CD4-positive, alpha-beta T cell (primary cell): Measurements from ENCODE around the gene ACAD9. TPM values are rescaled to one million over a fixed set of nuclear protein-coding genes. Genes with fewer than 3 reads are reported as not detected.
A peak's percentile ranks its signal among the peaks of the same experiment; 100 is the strongest.
"Not testable (repeated sequence)": the region's sequence is repeated elsewhere in the genome, so short reads cannot be mapped to it uniquely, and the experiment has no call there.

Source experiments
- ATAC-seq: fragments of 200-7000 bp; cut with Tn5 transposase; one replicate; pipeline ENCODE4 v1.10.0; 2022; ENCODE audit warnings: mild to moderate bottlenecking; ENCODE audit not compliant: poor library complexity
- CTCF ChIA-PET: fragments of 350-600 bp; sonication (Branson Sonifier 250); formaldehyde crosslinking; loops from one replicate; lab custom pipeline; 2021; ENCODE audit warnings: antibody characterized with exemption, inconsistent platforms; lab: Charles Lee
- POLR2A ChIA-PET: fragments of 350-600 bp; sonication (Branson Sonifier 250); formaldehyde crosslinking; loops from one replicate; lab custom pipeline; 2021; ENCODE audit warnings: antibody characterized with exemption, inconsistent platforms; lab: Charles Lee
- DNase-seq, 14 experiments: peaks; one replicate each; pipeline ENCODE4 v3.0.0-alpha.2; 2013 to 2020; ENCODE audit warnings: mixed read lengths in 2 of 14
- H3K27ac ChIP-seq, 2 donors: one replicate each; pipeline versions ENCODE4 v1.5.1 to v1.7.0; 2013; ENCODE audit warnings: low read length in 2 of 2, low read depth in 1 of 2, mild to moderate bottlenecking in 1 of 2
- H3K27me3 ChIP-seq, 2 experiments: 1 replicate in 1 of 2; 2 replicates in 1 of 2; pipeline versions ENCODE4 v1.6.1 to v1.7.0; 2013; ENCODE audit warnings: low read length in 2 of 2, control low read depth in 1 of 2, mild to moderate bottlenecking in 1 of 2, moderate library complexity in 1 of 2; ENCODE audit not compliant: insufficient read depth in 2 of 2, control insufficient read depth in 1 of 2
- H3K36me3 ChIP-seq: one replicate; pipeline ENCODE4 v1.6.1; 2013; ENCODE audit warnings: low read length, control low read depth; ENCODE audit not compliant: insufficient read depth
- H3K4me1 ChIP-seq: one replicate; pipeline ENCODE4 v1.6.1; 2013; ENCODE audit warnings: low read length, control low read depth; ENCODE audit not compliant: insufficient read depth
- H3K4me3 ChIP-seq: one replicate; pipeline ENCODE4 v1.5.1; 2013; ENCODE audit warnings: mild to moderate bottlenecking, low read length, moderate library complexity
- H3K9me3 ChIP-seq, 2 experiments: 1 replicate in 1 of 2; 2 replicates in 1 of 2; pipeline versions ENCODE4 v1.6.1 to v1.7.0; 2013; ENCODE audit warnings: low read length in 2 of 2, mild to moderate bottlenecking in 2 of 2, control low read depth in 1 of 2, moderate library complexity in 1 of 2; ENCODE audit not compliant: control insufficient read depth in 1 of 2, insufficient read depth in 1 of 2
- H3K27ac Mint-ChIP-seq: one replicate; pipeline ENCODE4 v1.8.0; 2020; ENCODE audit warnings: mixed read lengths
- H3K27me3 Mint-ChIP-seq: one replicate; pipeline ENCODE4 v1.8.0; 2021; ENCODE audit warnings: mixed read lengths
- H3K36me3 Mint-ChIP-seq: one replicate; pipeline ENCODE4 v1.8.0; 2021; ENCODE audit warnings: low read depth, mixed read lengths
- H3K4me1 Mint-ChIP-seq: one replicate; pipeline ENCODE4 v1.8.0; 2021; ENCODE audit warnings: low read depth, mixed read lengths
- H3K4me3 Mint-ChIP-seq: one replicate; pipeline ENCODE4 v1.8.0; 2020; ENCODE audit warnings: mild to moderate bottlenecking, mixed read lengths
- H3K9me3 Mint-ChIP-seq: one replicate; pipeline ENCODE4 v1.8.0; 2020; ENCODE audit warnings: mixed read lengths
- intact Hi-C, 2 experiments: fragments of 100-400 bp; cut with DNase I in 1 of 2; cut with micrococcal nuclease in 1 of 2; formaldehyde crosslinking; loops; one replicate each; pipeline versions ENCODE4 v1.15.1 to v1.9.0; 2023 to 2025; cut with DNase I, micrococcal nuclease
- total RNA-seq, 174 experiments: library from RNA in 2 of 174; stranded (reverse) in 2 of 174; gene quantifications; one replicate each; pipeline ENCODE4 v1.2.3 and lab custom pipeline; 2021 to 2026
- TF ChIP-seq, protein P1 (sequence below): fragments of 200-600 bp; IDR thresholded peaks from one replicate; pipeline ENCODE4 v1.8.0; 2022; ENCODE audit warnings: antibody characterized with exemption, mild to moderate bottlenecking

Gene ACAD9
- total RNA-seq, 2 experiments from 2014 or later = 64.8 to 71.6 TPM

DNA sequence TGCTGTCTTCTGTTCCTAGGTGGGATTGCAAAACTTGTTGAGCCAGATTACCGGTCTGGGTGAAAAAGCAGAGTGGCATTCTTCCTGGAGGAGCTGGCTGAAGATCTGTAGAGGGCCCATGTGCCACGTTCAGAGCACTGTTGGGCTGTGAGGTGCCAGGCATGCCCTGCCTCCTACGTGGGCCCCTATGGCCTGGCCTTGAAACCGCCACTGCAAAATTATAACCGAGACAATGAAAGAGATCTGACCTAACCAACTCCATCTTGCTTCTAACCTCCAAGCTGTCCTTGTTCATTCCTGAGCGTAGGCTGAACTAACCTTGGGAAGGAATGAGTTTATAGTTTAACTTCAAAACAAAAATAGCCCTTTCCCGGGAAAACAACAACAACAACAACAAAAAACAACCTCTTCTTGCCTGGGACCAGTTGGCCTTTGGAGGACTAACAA is 1.4 kb upstream of the ACAD9 start:
- no peaks in the 10 kb centered on the region for H3K9me3 ChIP-seq
- no peak for ATAC-seq
- intact Hi-C loops = loop anchor here (2.0 to 5.0 kb wide), 7 partner anchors 153 to 399 kb away; partner anchors contain the start of genes COPG1 (in 2 of the 2), CNBP (in 1 of the 2) and RPN1 (in 1 of the 2)
- Mint-ChIP-seq H3K4me3 (peak overlapping the region; percentile 55), H3K27ac (peak overlapping the region; percentile 92), H3K9me3 (no peaks in the 10 kb centered on the region), H3K36me3 (peaks cover 35% of the 10 kb centered on the region), H3K27me3 (no peaks in the 10 kb centered on the region), H3K4me1 (peaks cover 71% of the 10 kb centered on the region)
- peak overlapping the region; percentile 91 to 99 for H3K27ac ChIP-seq
- TF ChIP-seq, protein P1, sequence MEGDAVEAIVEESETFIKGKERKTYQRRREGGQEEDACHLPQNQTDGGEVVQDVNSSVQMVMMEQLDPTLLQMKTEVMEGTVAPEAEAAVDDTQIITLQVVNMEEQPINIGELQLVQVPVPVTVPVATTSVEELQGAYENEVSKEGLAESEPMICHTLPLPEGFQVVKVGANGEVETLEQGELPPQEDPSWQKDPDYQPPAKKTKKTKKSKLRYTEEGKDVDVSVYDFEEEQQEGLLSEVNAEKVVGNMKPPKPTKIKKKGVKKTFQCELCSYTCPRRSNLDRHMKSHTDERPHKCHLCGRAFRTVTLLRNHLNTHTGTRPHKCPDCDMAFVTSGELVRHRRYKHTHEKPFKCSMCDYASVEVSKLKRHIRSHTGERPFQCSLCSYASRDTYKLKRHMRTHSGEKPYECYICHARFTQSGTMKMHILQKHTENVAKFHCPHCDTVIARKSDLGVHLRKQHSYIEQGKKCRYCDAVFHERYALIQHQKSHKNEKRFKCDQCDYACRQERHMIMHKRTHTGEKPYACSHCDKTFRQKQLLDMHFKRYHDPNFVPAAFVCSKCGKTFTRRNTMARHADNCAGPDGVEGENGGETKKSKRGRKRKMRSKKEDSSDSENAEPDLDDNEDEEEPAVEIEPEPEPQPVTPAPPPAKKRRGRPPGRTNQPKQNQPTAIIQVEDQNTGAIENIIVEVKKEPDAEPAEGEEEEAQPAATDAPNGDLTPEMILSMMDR = no peak
- H3K27me3 ChIP-seq = no peaks in the 10 kb centered on the region
- peak overlapping the region; percentile 94 for H3K4me3 ChIP-seq
- ChIA-PET CTCF (interaction anchor here (0.5 to 4.0 kb wide), 5 partner anchors 9 to 368 kb away, joined by 3 to 19 read pairs (median 6); no protein-coding TSS in a partner anchor), POLR2A (interaction anchor here (0.7 to 4.2 kb wide), 12 partner anchors 45 to 438 kb away, joined by 3 to 43 read pairs (median 7); partner anchors contain the start of genes RAB43 and RPN1)
- peaks cover 10% of the 10 kb centered on the region for H3K36me3 ChIP-seq
- no peak for DNase-seq
- H3K4me1 ChIP-seq = peaks cover 56% of the 10 kb centered on the region

DNA sequence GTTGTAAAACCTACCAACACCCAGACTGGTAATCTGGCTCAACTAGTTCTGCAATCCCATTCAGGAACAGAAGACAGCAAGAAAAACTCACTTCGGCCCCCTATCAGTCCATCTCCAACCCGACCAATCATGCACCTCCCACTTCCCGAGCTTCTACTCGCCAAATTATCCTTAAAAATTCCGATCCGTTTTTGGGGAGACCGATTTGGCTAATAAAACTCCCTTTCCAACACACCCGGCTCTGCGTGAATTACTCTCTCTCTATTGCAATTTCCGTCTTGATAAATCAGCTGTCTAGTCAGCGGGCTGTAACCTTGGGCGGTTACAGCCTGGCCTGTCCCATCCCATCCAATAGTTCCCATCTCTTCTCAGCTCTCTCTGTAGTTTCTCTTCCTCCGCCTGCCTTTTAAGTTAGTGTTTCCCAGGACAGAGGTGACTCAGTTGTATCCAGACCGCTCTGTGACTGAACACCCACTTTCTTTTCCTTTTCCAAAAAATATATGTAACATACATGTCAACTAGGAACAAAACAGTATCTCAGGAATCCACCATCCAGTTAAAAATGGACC is 780 bp upstream of the ACAD9 start:
- Histone ChIP-seq H3K27ac (peak overlapping the region; percentile 91 to 99), H3K4me3 (peak overlapping the region; percentile 94), H3K36me3 (peaks cover 13% of the 10 kb centered on the region), H3K9me3 (no peaks in the 10 kb centered on the region), H3K27me3 (no peaks in the 10 kb centered on the region), H3K4me1 (peaks cover 56% of the 10 kb centered on the region)
- DNase-seq (peak in 7 of 14 experiments; percentile 1 to 70 (median 18)), ATAC-seq (peak; percentile 33)
- CTCF ChIA-PET = interaction anchor here (0.5 to 2.8 kb wide), 7 partner anchors 10 to 367 kb away, joined by 3 to 19 read pairs (median 4); no protein-coding TSS in a partner anchor
- Mint-ChIP-seq H3K4me3 (peak overlapping the region; percentile 88), H3K4me1 (peaks cover 72% of the 10 kb centered on the region), H3K27me3 (no peaks in the 10 kb centered on the region), H3K27ac (peak overlapping the region; percentile 92), H3K36me3 (peaks cover 36% of the 10 kb centered on the region), H3K9me3 (no peaks in the 10 kb centered on the region)
- POLR2A ChIA-PET = interaction anchor here (0.5 to 4.2 kb wide), 28 partner anchors 10 to 437 kb away, joined by 3 to 43 read pairs (median 5); partner anchors contain the start of genes RAB43, RAB7A and RPN1
- TF ChIP-seq, protein P1 = no peak
- intact Hi-C loops = loop anchor here (2.0 to 5.0 kb wide), 7 partner anchors 154 to 398 kb away; partner anchors contain the start of genes COPG1 (in 2 of the 2), CNBP (in 1 of the 2) and RPN1 (in 1 of the 2)

DNA sequence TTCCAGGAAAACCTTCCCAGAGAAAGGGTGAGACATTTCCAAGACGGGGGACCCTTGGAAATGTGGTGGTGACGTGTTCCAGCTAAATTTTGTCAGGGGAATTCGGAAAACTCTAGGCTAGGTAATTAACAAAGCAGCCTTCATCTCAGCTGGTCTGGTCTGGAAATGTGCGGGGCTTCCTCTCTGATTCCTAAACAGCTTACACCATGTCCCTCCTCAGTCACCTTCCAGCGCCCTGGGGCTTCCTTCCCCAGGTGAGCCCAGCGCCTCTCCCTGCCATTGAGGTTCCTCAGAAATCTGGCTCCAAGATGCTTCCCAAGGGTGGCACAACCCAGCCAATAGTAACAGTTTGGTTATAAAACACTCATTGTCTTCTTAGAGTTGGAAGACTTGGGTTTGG is 571 bp downstream of the ACAD9 start:
- H3K4me1 Mint-ChIP-seq = peaks cover 72% of the 10 kb centered on the region
- ATAC-seq = no peak
- H3K36me3 Mint-ChIP-seq = peaks cover 48% of the 10 kb centered on the region
- Histone ChIP-seq H3K4me1 (peaks cover 56% of the 10 kb centered on the region), H3K9me3 (no peaks in the 10 kb centered on the region), H3K4me3 (peak overlapping the region; percentile 94), H3K27me3 (no peaks in the 10 kb centered on the region), H3K27ac (peak overlapping the region; percentile 91 to 99), H3K36me3 (peaks cover 23% of the 10 kb centered on the region)
- no peaks in the 10 kb centered on the region for H3K9me3 Mint-ChIP-seq
- CTCF ChIA-PET = interaction anchor here (1.5 to 2.8 kb wide), 4 partner anchors 34 to 262 kb away, joined by 3 to 19 read pairs (median 10); no protein-coding TSS in a partner anchor
- no peaks in the 10 kb centered on the region for H3K27me3 Mint-ChIP-seq
- peak overlapping the region; percentile 88 for H3K4me3 Mint-ChIP-seq
- peak overlapping the region; percentile 92 for H3K27ac Mint-ChIP-seq
- TF ChIP-seq, protein P1 = no peak
- POLR2A ChIA-PET = interaction anchor here (0.6 to 4.2 kb wide), 14 partner anchors 13 to 436 kb away, joined by 3 to 43 read pairs (median 7); partner anchors contain the start of genes RAB43, RAB7A and RPN1
- DNase-seq = peak in 1 of 14 experiments; percentile 22
- intact Hi-C loops = loop anchor here (1.0 to 5.0 kb wide), 8 partner anchors 155 to 397 kb away; partner anchors contain the start of genes COPG1 (in 2 of the 2), CNBP (in 1 of the 2) and RPN1 (in 1 of the 2)

DNA sequence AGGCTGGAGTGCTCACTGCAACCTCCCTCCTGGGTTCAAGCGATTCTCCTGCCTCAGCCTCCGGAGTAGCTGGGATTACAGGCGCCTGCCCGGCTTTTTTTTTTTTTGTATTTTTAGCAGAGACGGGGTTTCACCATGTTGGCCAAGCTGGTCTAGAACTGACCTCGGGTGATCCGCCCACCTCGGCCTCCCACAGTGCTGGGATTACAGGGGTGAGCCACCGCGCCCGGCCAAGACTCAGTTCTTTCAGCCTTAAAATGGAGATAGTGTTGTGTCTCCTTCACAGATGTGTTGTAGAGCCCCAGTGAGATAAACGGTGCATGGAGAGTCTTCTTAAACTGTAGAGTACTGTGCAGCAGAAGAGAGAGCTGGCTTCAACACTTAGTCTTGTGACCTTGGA is 1.0 kb downstream of the ACAD9 start:
- DNase-seq, H3K9me3 ChIP-seq, H3K27me3 ChIP-seq, H3K27me3 Mint-ChIP-seq, H3K27ac ChIP-seq, ATAC-seq, H3K4me3 ChIP-seq, H3K9me3 Mint-ChIP-seq: not testable (repeated sequence)
- ChIA-PET POLR2A (interaction anchor here (1.3 to 4.2 kb wide), 7 partner anchors 13 to 399 kb away, joined by 3 to 43 read pairs (median 8); partner anchors contain the start of genes RAB43 and RPN1), CTCF (interaction anchor here (0.8 to 2.8 kb wide), 3 partner anchors 34 to 263 kb away, joined by 3 to 19 read pairs (median 3); no protein-coding TSS in a partner anchor)
- Mint-ChIP-seq H3K4me1 (peaks cover 71% of the 10 kb centered on the region), H3K36me3 (peaks cover 51% of the 10 kb centered on the region), H3K4me3 (peak overlapping the region; percentile 88), H3K27ac (peak overlapping the region; percentile 92)
- Histone ChIP-seq H3K4me1 (peaks cover 52% of the 10 kb centered on the region), H3K36me3 (peaks cover 27% of the 10 kb centered on the region)
- intact Hi-C loops = loop anchor here in 1 of 2 experiments (1.0 kb wide), 1 partner anchor 200 kb away; no protein-coding TSS in a partner anchor
